Esophagus squamous epithelium (tissue), 5 donors: ENCODE measurements around the gene DRGX. TPM values are rescaled to one million over a fixed set of nuclear protein-coding genes. Genes with fewer than 3 reads are reported as not detected.

Source experiments
- DNase-seq: peaks from one replicate; lab custom pipeline; 2025; lab: John Stamatoyannopoulos, UW
- H3K27ac ChIP-seq, 4 donors: fragments of 200-600 bp; sonication (generic); one replicate each; pipeline ENCODE4 v1.5.1; 2016 to 2019; ENCODE audit warnings: mild to moderate bottlenecking in 1 of 4
- H3K27me3 ChIP-seq, 4 donors: fragments of 200-600 bp; sonication (generic); 1 replicate in 3 of 4; 2 replicates in 1 of 4; pipeline versions ENCODE4 v1.5.1 to v1.6.0; 2017 to 2021; ENCODE audit warnings: antibody characterized with exemption in 1 of 4
- H3K36me3 ChIP-seq, 3 donors: fragments of 200-600 bp; sonication (generic); one replicate each; pipeline ENCODE4 v1.5.1; 2016 to 2019
- H3K4me1 ChIP-seq, 3 donors: fragments of 200-600 bp; sonication (generic); one replicate each; pipeline ENCODE4 v1.5.1; 2017 to 2019
- H3K4me3 ChIP-seq, 4 donors: fragments of 200-600 bp; sonication (generic); 1 replicate in 3 of 4; 2 replicates in 1 of 4; pipeline ENCODE4 v1.5.1; 2016 to 2019; ENCODE audit warnings: mild to moderate bottlenecking in 2 of 4, moderate library complexity in 1 of 4
- H3K9me3 ChIP-seq, 3 donors: fragments of 200-600 bp; sonication (generic); one replicate each; pipeline ENCODE4 v1.5.1; 2016 to 2019
- CTCF ChIP-seq, 6 experiments: fragments of 450-650 bp in 4 of 6; fragments of 200-600 bp in 2 of 6; sonication (generic) in 2 of 6; IDR thresholded peaks; one replicate each; pipeline ENCODE4 v1.5.1; 2016 to 2019; ENCODE audit warnings: antibody characterized with exemption in 6 of 6, mild to moderate bottlenecking in 4 of 6, moderate library complexity in 4 of 6
- POLR2A ChIP-seq, 4 donors: fragments of 450-650 bp; IDR thresholded peaks; one replicate each; pipeline ENCODE4 v1.6.1; 2017; ENCODE audit warnings: antibody characterized with exemption in 4 of 4, mild to moderate bottlenecking in 4 of 4, moderate library complexity in 3 of 4
- WGBS, 2 donors: methylation state at CpG; one replicate each; pipeline ENCODE4 v1.1.5; 2018; 5-methylcytosine and 5-hydroxymethylcytosine counted together
- intact Hi-C: fragments of 100-400 bp; cut with DNase I; formaldehyde crosslinking; loops from one replicate; pipeline ENCODE4 v1.15.0; 2022
- total RNA-seq, 4 donors: library from RNA; depleted of rRNA; stranded (reverse); fragments of >200 nt; gene quantifications; one replicate each; pipeline ENCODE4 v1.1.0, GENCODE V29; 2016
- donor health status: DM: yes; HTN: yes; CAD: no.

The DRGX gene
- total RNA-seq, 4 donors from 2014 or later, result not detected

- DNase-seq, result no peak
- 60 to 69% methylated on average over 4 of the region's 4 CpGs for WGBS, 2 donors
Observed at GRCh38 chr10:49324711-49325110, 71.2 kb downstream of the DRGX start.

DNA sequence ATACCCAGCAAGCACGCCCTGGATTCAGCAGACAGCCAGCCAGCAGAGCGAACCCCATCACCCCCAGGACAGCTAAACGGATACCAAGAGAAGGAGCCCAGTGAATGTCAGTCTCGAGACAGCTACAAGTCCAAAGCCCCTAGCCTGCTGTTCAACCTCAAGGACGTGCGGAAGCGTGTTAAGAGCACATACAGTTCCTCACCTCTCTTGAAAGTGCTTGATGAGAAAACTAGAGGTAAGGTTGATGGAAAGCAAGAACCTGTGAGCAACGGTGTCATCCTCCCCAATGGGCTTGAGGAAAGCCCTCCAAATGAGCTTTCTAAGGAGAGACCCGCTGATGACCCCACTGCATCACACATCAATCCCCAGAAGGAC, 72.0 kb downstream of the DRGX start:
- H3K4me3 ChIP-seq, result no peak overlapping the region
- no peaks in the 10 kb centered on the region for H3K4me1 ChIP-seq
- 61 to 72% methylated on average over 5 to 9 of the region's 9 CpGs for WGBS, 2 donors
- no peaks in the 10 kb centered on the region for H3K9me3 ChIP-seq
- H3K27ac ChIP-seq, result no peak overlapping the region
- H3K36me3 ChIP-seq, result no peaks in the 10 kb centered on the region
- H3K27me3 ChIP-seq, result no peaks in the 10 kb centered on the region
- DNase-seq, result no peak
- intact Hi-C loops, result no loop called here
- no peak for TF ChIP-seq POLR2A (IDR thresholded peaks at IDR 0.05)
- TF ChIP-seq CTCF (IDR thresholded peaks at IDR 0.05), result no peak

More at GRCh38 chr10:49324711-49325110, 71.2 kb downstream of the DRGX start:
- H3K9me3 ChIP-seq, result no peaks in the 10 kb centered on the region
- H3K27ac ChIP-seq, result no peak overlapping the region
- H3K27me3 ChIP-seq, result no peaks in the 10 kb centered on the region
- H3K4me3 ChIP-seq, result no peak overlapping the region
- no peaks in the 10 kb centered on the region for H3K4me1 ChIP-seq
- H3K36me3 ChIP-seq, result no peaks in the 10 kb centered on the region
- TF ChIP-seq CTCF (IDR thresholded peaks at IDR 0.05) (no peak), POLR2A (IDR thresholded peaks at IDR 0.05) (no peak)
- intact Hi-C loops, result no loop called here

GRCh38 chr10:49323171-49323895, 72.6 kb downstream of the DRGX start:
- 74% methylated on average over 4 of the region's 7 CpGs; no CpG with 5 or more reads in 1 of the 2 donors for WGBS, 2 donors
- Histone ChIP-seq H3K4me3 (no peak overlapping the region), H3K27me3 (no peaks in the 10 kb centered on the region), H3K36me3 (no peaks in the 10 kb centered on the region), H3K9me3 (no peaks in the 10 kb centered on the region), H3K4me1 (no peaks in the 10 kb centered on the region), H3K27ac (no peak overlapping the region)
- TF ChIP-seq POLR2A (IDR thresholded peaks at IDR 0.05), result no peak
- no peak for TF ChIP-seq CTCF (IDR thresholded peaks at IDR 0.05)
- no peak for DNase-seq
- intact Hi-C loops, result no loop called here

DNA sequence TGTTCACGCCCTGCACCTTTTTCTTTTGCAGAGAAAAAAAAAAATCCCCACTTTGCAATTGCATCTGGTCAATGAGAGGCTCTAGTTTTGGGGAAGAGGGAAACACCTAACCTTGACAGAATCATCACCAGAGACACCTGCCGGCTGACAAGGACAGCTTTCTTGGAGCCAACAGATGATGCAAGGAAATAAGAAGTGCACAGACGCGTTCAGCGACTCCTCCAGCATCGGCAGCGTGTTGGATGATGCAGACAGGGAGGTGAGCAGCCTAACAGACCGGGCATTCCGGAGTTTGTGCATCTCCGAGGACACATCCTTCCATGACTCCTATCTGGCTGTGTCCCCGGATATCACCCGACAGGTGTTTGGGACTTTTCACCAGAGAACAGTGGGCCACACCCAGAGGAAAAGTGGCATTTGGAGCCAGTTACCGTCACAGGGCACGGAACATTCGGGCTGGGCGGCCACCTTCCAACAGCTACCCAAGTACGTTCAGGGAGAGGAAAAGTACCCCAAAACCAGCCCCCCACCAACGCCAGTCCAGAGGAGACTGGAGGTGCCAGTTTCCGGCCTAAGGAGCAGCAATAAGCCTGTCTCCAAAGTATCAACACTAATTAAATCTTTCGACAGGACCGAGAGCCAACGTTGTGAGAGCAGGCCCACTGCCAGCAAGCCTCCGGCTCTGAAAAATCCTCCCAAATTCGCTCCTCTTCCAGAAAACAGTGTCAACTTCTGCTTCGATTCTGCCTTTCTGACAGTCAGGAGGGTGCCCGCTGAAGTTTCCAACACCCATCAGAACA, 73.3 kb downstream of the DRGX start:
- Histone ChIP-seq H3K27ac (no peak overlapping the region), H3K27me3 (no peaks in the 10 kb centered on the region), H3K9me3 (no peaks in the 10 kb centered on the region), H3K4me1 (no peaks in the 10 kb centered on the region), H3K4me3 (no peak overlapping the region), H3K36me3 (no peaks in the 10 kb centered on the region)
- 84 to 87% methylated on average over 21 to 24 of the region's 26 CpGs for WGBS, 2 donors
- DNase-seq, result no peak
- intact Hi-C loops, result no loop called here
- no peak for TF ChIP-seq POLR2A (IDR thresholded peaks at IDR 0.05)
- TF ChIP-seq CTCF (IDR thresholded peaks at IDR 0.05), result no peak

GRCh38 chr10:49321021-49321420, 74.9 kb downstream of the DRGX start:
- Histone ChIP-seq H3K27me3 (no peaks in the 10 kb centered on the region), H3K36me3 (no peaks in the 10 kb centered on the region), H3K27ac (no peak overlapping the region), H3K4me3 (no peak overlapping the region), H3K9me3 (no peaks in the 10 kb centered on the region), H3K4me1 (no peaks in the 10 kb centered on the region)
- TF ChIP-seq POLR2A (IDR thresholded peaks at IDR 0.05), result no peak
- TF ChIP-seq CTCF (IDR thresholded peaks at IDR 0.05), result no peak
- WGBS, 2 donors, result 55 to 59% methylated on average over 3 of the region's 3 CpGs
- no peak for DNase-seq
- intact Hi-C loops, result no loop called here
